Mucosa of descending colon (tissue), 3 donors: ENCODE data around the gene STYXL2. TPM values are rescaled to one million over a fixed set of nuclear protein-coding genes. Genes with fewer than 3 reads are reported as not detected.

ENCODE experiments used
- ATAC-seq: fragments of 200-7000 bp; cut with Tn5 transposase; one replicate; pipeline ENCODE4 v1.9.1; 2020; ENCODE audit warnings: mild to moderate bottlenecking, moderate library complexity
- DNase-seq, 3 donors: peaks; one replicate each; pipeline ENCODE4 v3.0.0-alpha.2; 2020
- H3K36me3 ChIP-seq: fragments of 200-600 bp; one replicate; pipeline ENCODE4 v1.8.0; 2021; ENCODE audit warnings: low read depth, mild to moderate bottlenecking
- H3K4me1 ChIP-seq: fragments of 200-600 bp; one replicate; pipeline ENCODE4 v1.8.0; 2021; ENCODE audit warnings: low read depth, mild to moderate bottlenecking
- H3K4me3 ChIP-seq: fragments of 200-600 bp; one replicate; pipeline ENCODE4 v1.8.0; 2021; ENCODE audit warnings: mild to moderate bottlenecking
- H3K9me3 ChIP-seq: fragments of 200-600 bp; one replicate; pipeline ENCODE4 v1.8.0; 2021; ENCODE audit warnings: mild to moderate bottlenecking
- intact Hi-C, 2 donors: fragments of 100-400 bp; cut with DNase I in 1 of 2; cut with micrococcal nuclease in 1 of 2; formaldehyde crosslinking; loops; one replicate each; pipeline versions ENCODE4 v1.11.0 to v1.11.1; 2022; cut with DNase I, micrococcal nuclease
- total RNA-seq, 3 donors: library from RNA; stranded (reverse); fragmentation: NEBNext Ultra II Directional in 2 of 3; extraction: Animal tissue kit (Norgen Biotek cat#: 25700) in 2 of 3; gene quantifications; one replicate each; pipeline versions ENCODE4 v1.2.1 to v1.2.4, GENCODE V29; 2021 to 2023
- TF ChIP-seq, protein P1 (sequence below): fragments of 200-600 bp; IDR thresholded peaks from one replicate; pipeline ENCODE4 v1.8.0; 2022; ENCODE audit warnings: antibody characterized with exemption, mild to moderate bottlenecking
- donor health status: DM: no; HTN: no; CAD: no; lungs with moderate emphysema.
- donor health status: DM: no; HTN: no; CAD: no.
- donor health status: DM: no; HTN: yes; CAD: no.

STYXL2 gene
- total RNA-seq, 3 donors from 2014 or later, result 0.13 to 0.17 (median 0.17) TPM

DNA sequence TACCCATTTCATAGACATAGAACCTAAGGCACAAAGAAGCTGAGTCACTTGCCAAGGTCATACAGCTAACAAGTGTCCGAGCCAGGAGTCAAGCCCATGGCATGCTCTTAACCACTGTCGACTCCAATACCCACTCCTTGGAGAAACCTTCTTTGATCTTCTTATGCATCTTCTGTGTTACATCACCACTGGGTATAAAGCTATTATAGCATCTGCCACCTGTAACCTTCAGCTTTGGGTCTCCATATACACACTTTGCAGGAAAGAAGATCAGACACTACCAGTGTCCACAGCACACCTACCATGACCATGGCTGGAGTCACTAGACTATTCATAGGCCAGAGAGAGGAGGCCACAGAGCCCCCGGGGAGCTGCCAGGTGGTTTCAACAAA lies 32.8 kb upstream of the STYXL2 start:
- no peaks in the 10 kb centered on the region for H3K9me3 ChIP-seq
- ATAC-seq (no peak), DNase-seq (no peak)
- no peaks in the 10 kb centered on the region for H3K36me3 ChIP-seq
- H3K4me1 ChIP-seq, result peaks cover 9% of the 10 kb centered on the region
- intact Hi-C loops, result loop anchor here in 1 of 2 donors (10.0 kb wide), 2 partner anchors 154 to 474 kb away; no protein-coding TSS in a partner anchor
- H3K4me3 ChIP-seq, result no peak overlapping the region
- TF ChIP-seq, protein P1, sequence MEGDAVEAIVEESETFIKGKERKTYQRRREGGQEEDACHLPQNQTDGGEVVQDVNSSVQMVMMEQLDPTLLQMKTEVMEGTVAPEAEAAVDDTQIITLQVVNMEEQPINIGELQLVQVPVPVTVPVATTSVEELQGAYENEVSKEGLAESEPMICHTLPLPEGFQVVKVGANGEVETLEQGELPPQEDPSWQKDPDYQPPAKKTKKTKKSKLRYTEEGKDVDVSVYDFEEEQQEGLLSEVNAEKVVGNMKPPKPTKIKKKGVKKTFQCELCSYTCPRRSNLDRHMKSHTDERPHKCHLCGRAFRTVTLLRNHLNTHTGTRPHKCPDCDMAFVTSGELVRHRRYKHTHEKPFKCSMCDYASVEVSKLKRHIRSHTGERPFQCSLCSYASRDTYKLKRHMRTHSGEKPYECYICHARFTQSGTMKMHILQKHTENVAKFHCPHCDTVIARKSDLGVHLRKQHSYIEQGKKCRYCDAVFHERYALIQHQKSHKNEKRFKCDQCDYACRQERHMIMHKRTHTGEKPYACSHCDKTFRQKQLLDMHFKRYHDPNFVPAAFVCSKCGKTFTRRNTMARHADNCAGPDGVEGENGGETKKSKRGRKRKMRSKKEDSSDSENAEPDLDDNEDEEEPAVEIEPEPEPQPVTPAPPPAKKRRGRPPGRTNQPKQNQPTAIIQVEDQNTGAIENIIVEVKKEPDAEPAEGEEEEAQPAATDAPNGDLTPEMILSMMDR, result no peak

DNA sequence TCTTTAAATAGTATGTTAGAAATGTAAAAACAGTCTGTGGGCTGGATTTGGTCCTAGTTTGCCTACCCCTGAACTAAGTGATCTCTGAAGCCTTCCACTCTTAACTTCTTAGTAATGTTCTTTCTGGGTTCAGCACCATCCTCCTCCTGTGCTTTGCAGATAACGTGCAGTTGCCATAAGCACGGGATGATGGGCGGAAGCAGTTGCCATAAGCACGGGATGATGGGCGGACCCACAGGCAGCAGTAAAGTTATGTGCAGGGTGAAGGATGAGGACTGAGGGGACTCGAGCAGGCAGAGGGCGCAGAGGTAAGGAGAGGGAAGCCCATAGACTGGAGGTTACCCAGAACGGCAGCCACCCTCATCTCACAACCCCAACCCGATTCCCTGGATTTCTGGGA lies 29.3 kb upstream of the STYXL2 start:
- no peak for ATAC-seq
- TF ChIP-seq, protein P1, result no peak
- intact Hi-C loops, result loop anchor here (5.0 to 10.0 kb wide), 4 partner anchors 150 to 470 kb away; no protein-coding TSS in a partner anchor
- H3K36me3 ChIP-seq, result no peaks in the 10 kb centered on the region
- H3K9me3 ChIP-seq, result no peaks in the 10 kb centered on the region
- no peak overlapping the region for H3K4me3 ChIP-seq
- no peak for DNase-seq
- peaks cover 17% of the 10 kb centered on the region for H3K4me1 ChIP-seq

DNA sequence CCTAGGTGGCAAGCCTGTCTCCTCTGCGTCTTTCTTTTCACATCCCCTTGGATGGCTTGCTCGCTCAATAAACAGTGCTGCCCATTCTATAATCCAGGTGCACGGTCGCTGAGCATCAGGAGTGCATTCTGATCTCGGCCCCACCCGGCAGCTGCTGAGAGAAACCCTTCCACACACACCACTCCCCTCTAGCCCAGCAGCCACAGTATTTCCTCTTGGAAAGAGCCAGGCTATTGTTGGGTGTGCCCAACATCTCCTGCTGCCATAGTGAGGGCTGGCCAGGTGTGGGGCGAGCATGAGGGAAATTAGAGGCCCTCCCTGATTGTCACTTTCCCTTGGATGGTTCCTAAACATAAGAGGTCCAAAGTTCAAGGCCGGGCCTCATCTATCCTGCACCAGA lies 28.4 kb upstream of the STYXL2 start:
- no peaks in the 10 kb centered on the region for H3K9me3 ChIP-seq
- H3K4me1 ChIP-seq, result peaks cover 17% of the 10 kb centered on the region
- H3K4me3 ChIP-seq, result no peak overlapping the region
- TF ChIP-seq, protein P1, result no peak
- no peaks in the 10 kb centered on the region for H3K36me3 ChIP-seq
- intact Hi-C loops, result loop anchor here (5.0 to 10.0 kb wide), 4 partner anchors 149 to 469 kb away; no protein-coding TSS in a partner anchor
- ATAC-seq (peak; percentile 95), DNase-seq (peak; percentile 81 to 86 (median 85))

DNA sequence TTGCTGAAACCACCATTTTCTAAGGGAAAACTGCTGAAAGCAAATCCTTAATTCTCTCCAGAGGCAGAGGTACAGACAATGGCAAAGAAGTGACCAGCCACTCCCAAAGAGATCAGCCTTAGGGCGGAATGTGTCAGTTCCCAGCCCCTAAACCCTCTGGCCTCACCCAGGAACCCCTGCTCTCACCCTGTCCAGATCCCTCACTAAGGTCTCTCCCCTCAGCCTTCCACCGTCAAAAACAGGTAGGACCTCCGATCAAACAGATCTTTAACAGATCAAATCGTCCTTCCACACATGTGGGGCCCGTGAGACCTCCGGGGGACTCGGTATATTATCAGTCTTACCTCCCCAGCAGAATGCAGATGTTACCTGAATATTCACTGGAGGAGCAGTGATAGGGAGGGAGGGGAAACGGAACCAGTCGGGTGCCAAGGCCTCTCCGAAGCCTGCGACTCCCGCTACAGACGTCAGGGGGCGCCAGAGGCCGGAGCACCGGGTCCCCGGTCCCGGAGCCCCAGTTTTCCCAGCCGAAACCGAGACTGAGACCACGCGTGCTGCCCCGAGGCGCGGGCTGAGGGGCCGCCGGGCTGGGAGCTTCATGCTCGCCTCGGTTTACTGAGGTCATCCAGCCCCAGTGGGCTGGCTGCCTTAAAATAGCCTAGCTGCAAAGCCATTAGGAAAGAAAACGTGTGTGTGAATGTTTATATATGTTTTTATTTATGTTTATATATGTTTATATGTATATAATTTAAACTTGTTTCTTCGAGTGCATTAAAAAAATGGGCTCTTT lies 27.3 kb upstream of the STYXL2 start:
- Histone ChIP-seq H3K4me3 (no peak overlapping the region), H3K9me3 (no peaks in the 10 kb centered on the region), H3K4me1 (peaks cover 17% of the 10 kb centered on the region), H3K36me3 (no peaks in the 10 kb centered on the region)
- DNase-seq (peak; percentile 85 to 89 (median 86)), ATAC-seq (peak; percentile 82)
- TF ChIP-seq, protein P1, result peak; percentile 91
- intact Hi-C loops, result loop anchor here (5.0 to 10.0 kb wide), 4 partner anchors 148 to 468 kb away; no protein-coding TSS in a partner anchor

DNA sequence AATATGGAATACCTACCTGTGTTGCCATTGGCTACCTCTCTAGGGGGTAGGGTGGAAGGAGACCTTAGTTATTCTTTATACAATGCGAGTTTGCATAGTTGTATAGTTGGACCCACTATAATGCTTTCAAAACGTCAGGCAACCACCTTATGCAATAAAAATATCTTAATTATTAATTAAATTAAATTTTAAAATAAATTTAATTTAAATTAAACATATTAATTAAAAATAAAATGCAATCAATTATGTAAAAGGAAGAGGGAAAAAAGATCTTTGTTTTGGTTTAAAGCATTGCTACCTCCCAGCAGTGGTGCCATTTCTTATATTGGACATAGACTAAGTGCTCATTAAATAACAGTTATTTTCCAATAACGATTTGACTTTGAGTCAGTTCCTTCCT lies 26.0 kb upstream of the STYXL2 start:
- no peak for DNase-seq
- Histone ChIP-seq H3K9me3 (no peaks in the 10 kb centered on the region), H3K36me3 (no peaks in the 10 kb centered on the region), H3K4me3 (no peak overlapping the region), H3K4me1 (peaks cover 17% of the 10 kb centered on the region)
- intact Hi-C loops, result loop anchor here (5.0 to 10.0 kb wide), 4 partner anchors 147 to 467 kb away; no protein-coding TSS in a partner anchor
- TF ChIP-seq, protein P1, result no peak
- ATAC-seq, result no peak
